ENCODE measurements around the gene TPRG1L. TPM values are rescaled to one million over a fixed set of nuclear protein-coding genes. Genes with fewer than 3 reads are reported as not detected.
A peak's percentile ranks its signal among the peaks of the same experiment; 100 is the strongest.

Gene TPRG1L
- total RNA-seq, 2 experiments from 2014 or later: 9.2 to 10.4 TPM

DNA sequence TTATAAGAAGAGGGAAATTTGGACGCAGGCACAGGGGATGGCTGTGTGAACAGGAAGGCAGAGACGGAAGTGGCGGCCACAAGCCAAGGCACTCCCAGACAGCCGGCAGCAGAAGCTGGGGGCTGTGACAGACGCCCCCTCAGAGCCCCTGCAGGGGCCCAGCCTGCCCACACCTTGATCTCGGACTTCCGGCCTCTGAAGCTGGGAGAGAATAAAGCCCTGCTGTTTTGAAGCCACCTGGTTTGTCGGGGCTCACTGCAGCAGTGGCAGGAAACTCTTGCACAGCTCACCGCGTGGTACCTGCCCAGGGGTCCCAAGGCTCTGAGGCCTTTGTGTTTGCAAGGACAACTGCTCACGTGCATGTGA, 27.2 kb upstream of the TPRG1L start:
- no peak overlapping the region for H3K4me3 Mint-ChIP-seq
- H3K27me3 Mint-ChIP-seq: no peaks in the 10 kb centered on the region
- H3K4me1 Mint-ChIP-seq (ENCODE audit: low read depth): peaks cover 13% of the 10 kb centered on the region
- intact Hi-C loops (cut with micrococcal nuclease): no loop called here
- no peaks in the 10 kb centered on the region for H3K36me3 Mint-ChIP-seq
- peak; percentile 19 for DNase-seq
- H3K27ac Mint-ChIP-seq: no peak overlapping the region
- H3K9me3 Mint-ChIP-seq: no peaks in the 10 kb centered on the region
- POLR2A ChIA-PET: no interaction called here
- CTCF ChIA-PET: interaction anchor here (1.1 to 1.2 kb wide), 2 partner anchors 21 to 106 kb away, joined by 3 read pairs; no protein-coding TSS in a partner anchor

DNA sequence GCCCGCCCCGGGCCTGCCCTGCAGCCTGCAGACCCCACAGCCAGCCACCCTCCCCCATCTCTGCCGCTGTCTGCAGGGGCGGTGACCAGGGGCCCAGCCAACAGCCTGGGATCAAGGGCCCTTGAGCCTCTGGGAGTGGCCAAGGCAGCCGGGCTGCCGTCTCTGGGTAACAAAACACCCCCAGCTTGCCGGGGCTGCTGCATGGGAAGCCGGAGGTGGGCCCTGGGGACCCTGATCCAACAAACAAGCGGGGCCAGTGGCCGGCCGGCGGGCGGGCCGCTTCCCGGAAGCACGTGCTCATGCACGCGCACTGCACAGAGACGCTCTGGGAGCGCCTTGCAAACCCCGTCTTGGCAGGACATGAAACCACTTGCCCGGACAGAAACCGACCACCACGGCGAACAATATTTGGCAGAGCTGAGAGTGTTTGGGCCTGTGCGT, 26.7 kb upstream of the TPRG1L start:
- CTCF ChIA-PET: interaction anchor here (1.1 to 1.2 kb wide), 2 partner anchors 21 to 107 kb away, joined by 3 read pairs; no protein-coding TSS in a partner anchor
- H3K27ac Mint-ChIP-seq: no peak overlapping the region
- DNase-seq: no peak
- H3K27me3 Mint-ChIP-seq: no peaks in the 10 kb centered on the region
- POLR2A ChIA-PET: no interaction called here
- H3K36me3 Mint-ChIP-seq: no peaks in the 10 kb centered on the region
- H3K9me3 Mint-ChIP-seq: no peaks in the 10 kb centered on the region
- no peak overlapping the region for H3K4me3 Mint-ChIP-seq
- intact Hi-C loops (cut with micrococcal nuclease): no loop called here
- H3K4me1 Mint-ChIP-seq (ENCODE audit: low read depth): peaks cover 13% of the 10 kb centered on the region

DNA sequence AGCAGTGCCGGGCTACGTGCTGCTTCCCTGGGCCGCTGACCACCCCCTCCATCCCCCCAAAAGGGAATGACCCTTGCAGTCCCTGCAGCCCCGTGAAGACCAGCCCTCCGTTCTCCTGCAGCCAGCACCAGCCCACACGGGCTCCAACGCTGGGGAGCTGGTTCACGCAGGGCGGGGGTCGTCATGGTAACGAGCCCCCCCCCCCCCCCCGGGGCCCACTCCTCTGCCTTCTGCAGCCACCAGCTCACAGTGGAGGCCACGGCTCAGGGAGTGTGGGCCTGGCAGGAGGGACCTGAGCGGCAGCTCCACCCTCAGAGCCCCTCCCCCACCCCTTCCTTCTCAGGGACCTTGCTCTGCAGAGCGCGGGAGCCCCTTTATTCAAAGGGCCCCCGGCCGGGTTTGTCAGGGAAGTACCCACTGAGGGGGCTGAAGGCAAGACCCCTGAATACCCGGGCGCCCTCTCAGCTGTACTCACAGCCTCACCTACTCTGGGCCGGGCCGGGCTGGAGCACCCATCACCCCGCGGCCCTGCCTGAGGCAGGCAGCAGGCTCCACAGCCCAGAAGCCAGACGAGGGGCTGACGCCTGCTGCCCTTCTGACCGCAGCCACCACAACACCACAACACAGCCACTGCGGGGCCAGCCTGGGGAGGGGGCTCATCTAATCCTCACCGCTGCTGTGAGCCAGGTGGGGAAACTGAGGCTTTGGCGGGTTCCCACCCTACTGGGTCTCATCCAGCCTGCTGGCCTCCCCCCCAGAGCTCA, 26.1 kb upstream of the TPRG1L start:
- ChIA-PET POLR2A (no interaction called here), CTCF (interaction anchor here (1.1 kb wide), 1 partner anchor 20 kb away, joined by 3 read pairs; no protein-coding TSS in a partner anchor)
- H3K4me3 Mint-ChIP-seq: no peak overlapping the region
- H3K9me3 Mint-ChIP-seq: no peaks in the 10 kb centered on the region
- H3K27ac Mint-ChIP-seq: no peak overlapping the region
- intact Hi-C loops (cut with micrococcal nuclease): no loop called here
- H3K27me3 Mint-ChIP-seq: no peaks in the 10 kb centered on the region
- peaks cover 13% of the 10 kb centered on the region for H3K4me1 Mint-ChIP-seq (ENCODE audit: low read depth)
- no peaks in the 10 kb centered on the region for H3K36me3 Mint-ChIP-seq
- DNase-seq: no peak

DNA sequence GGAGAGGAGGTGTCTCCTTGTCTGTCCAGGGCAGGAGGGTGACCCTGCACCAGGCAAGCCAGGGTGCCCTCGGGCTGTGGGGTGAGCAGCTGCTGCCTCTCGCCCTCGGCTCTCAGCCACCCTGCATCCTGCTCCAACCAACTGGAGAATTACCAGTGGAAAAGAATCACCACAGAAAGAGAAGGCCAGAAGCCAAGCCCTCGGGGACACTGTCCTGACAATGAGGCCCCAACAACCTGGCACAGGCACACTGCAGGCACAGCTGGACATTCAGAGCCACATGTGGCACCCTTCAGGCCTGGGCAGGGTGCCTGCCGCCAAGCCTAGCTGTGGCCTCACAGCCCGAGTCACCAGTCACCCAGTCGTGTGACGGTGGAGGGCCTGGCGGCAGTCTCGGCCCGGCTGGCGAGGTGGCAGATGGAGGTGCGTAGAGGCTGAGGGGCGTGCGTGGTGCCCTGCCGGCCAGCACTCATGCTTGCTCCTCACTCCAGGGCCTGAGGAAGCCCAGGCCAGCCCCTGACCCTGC, 25.5 kb upstream of the TPRG1L start:
- Mint-ChIP-seq H3K36me3 (no peaks in the 10 kb centered on the region), H3K27ac (no peak overlapping the region), H3K4me1 (ENCODE audit: low read depth) (peaks cover 13% of the 10 kb centered on the region), H3K9me3 (no peaks in the 10 kb centered on the region), H3K4me3 (no peak overlapping the region), H3K27me3 (no peaks in the 10 kb centered on the region)
- ChIA-PET POLR2A (no interaction called here), CTCF (interaction anchor here (0.8 kb wide), 1 partner anchor 21 kb away, joined by 3 read pairs; no protein-coding TSS in a partner anchor)
- DNase-seq: no peak
- intact Hi-C loops (cut with micrococcal nuclease): no loop called here

DNA sequence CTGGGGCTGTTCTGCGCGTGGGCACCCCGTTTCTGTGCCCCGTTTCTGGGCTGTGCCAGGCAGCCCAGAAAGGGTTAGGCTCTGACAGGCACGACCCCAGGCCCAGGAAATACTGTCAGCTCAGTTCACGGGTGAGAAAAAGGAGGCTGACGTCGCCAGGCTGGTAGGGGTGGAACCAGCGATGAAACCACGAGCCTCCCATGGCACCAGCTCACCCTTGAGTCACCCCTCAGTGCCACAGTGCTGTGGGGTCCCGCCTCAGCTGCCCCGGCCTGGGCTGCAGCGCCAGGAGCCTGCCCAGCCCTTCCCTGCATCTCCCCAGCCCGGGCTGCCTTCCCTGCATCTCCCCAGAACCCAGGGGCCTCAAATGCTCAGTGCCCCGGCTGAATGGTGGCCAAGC, 25.0 kb upstream of the TPRG1L start:
- Mint-ChIP-seq H3K4me1 (ENCODE audit: low read depth) (peaks cover 13% of the 10 kb centered on the region), H3K36me3 (no peaks in the 10 kb centered on the region), H3K4me3 (no peak overlapping the region), H3K27ac (no peak overlapping the region), H3K9me3 (no peaks in the 10 kb centered on the region), H3K27me3 (no peaks in the 10 kb centered on the region)
- POLR2A ChIA-PET: no interaction called here
- CTCF ChIA-PET: interaction anchor here (0.8 kb wide), 1 partner anchor 21 kb away, joined by 3 read pairs; no protein-coding TSS in a partner anchor
- no peak for DNase-seq
- intact Hi-C loops (cut with micrococcal nuclease): no loop called here

DNA sequence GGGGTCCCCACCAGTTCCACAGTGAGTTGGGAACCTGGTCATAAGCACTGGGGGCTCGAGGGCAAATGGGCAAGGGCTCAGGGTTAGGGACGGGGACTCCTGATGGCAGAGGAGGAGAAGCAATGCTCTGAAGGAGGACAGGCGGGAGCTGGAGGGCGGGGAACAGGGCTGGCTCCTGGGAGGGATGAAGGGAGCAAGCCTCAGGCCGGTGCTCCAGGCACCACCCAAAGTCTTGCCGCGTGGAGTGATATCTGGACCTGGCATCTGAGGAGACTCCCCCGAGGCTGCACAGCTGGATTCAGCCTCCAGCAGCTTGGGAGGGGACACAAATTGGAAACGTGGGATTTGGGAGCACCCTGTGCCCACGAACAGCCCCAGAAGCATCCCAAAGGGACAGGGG, 24.5 kb upstream of the TPRG1L start:
- Mint-ChIP-seq H3K4me1 (ENCODE audit: low read depth) (peaks cover 13% of the 10 kb centered on the region), H3K4me3 (no peak overlapping the region), H3K36me3 (no peaks in the 10 kb centered on the region), H3K27ac (no peak overlapping the region), H3K27me3 (no peaks in the 10 kb centered on the region), H3K9me3 (no peaks in the 10 kb centered on the region)
- intact Hi-C loops (cut with micrococcal nuclease): no loop called here
- no peak for DNase-seq
- ChIA-PET CTCF (no interaction called here), POLR2A (no interaction called here)

DNA sequence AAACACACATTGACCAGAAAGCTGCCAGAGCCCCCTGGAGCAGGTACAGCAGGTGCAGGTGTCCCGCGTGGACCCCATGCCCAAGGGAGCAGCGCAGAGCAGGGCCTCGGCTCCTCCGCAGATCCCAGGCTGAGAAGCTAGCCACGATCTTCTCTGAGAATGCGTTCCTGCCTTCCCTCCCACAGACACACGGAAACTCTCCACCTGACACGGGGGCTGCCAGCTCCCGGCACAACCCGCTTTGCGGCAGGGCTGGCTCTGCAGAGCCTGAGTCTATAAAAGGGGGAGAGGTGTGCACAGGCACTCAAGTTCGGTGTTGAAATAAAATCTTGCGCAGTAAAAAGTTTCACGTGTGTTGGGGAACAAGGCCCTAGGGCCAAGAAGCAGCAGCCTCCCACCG, 23.1 kb upstream of the TPRG1L start:
- no peaks in the 10 kb centered on the region for H3K27me3 Mint-ChIP-seq
- no peak overlapping the region for H3K27ac Mint-ChIP-seq
- ChIA-PET CTCF (interaction anchor here (1.3 kb wide), 1 partner anchor 17 kb away, joined by 4 read pairs; no protein-coding TSS in a partner anchor), POLR2A (no interaction called here)
- no peaks in the 10 kb centered on the region for H3K36me3 Mint-ChIP-seq
- intact Hi-C loops (cut with micrococcal nuclease): no loop called here
- DNase-seq: no peak
- no peak overlapping the region for H3K4me3 Mint-ChIP-seq
- no peaks in the 10 kb centered on the region for H3K9me3 Mint-ChIP-seq
- peaks cover 13% of the 10 kb centered on the region for H3K4me1 Mint-ChIP-seq (ENCODE audit: low read depth)

DNA sequence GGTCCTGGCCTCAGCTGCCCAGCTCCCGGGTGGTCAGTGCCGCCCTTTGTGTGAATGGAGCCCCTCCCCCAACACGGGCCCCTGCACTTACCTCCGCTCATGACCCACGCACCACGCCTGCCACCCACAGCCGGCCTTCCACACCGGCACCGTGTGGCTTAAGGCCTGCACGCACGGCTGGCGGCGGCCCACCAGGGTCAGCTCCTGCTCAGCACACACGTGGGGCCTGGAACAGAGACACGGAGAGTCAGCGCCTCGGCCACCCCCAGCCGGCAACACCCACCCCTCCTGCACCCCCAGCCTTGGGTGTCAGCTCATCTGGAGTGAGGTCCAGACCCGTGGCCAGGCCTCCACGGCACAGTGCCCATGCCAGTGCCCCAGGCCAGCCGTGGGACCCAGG, 22.4 kb upstream of the TPRG1L start:
- H3K27me3 Mint-ChIP-seq: no peaks in the 10 kb centered on the region
- ChIA-PET POLR2A (no interaction called here), CTCF (interaction anchor here (1.3 kb wide), 1 partner anchor 17 kb away, joined by 4 read pairs; no protein-coding TSS in a partner anchor)
- DNase-seq: no peak
- H3K36me3 Mint-ChIP-seq: no peaks in the 10 kb centered on the region
- intact Hi-C loops (cut with micrococcal nuclease): no loop called here
- H3K4me3 Mint-ChIP-seq: no peak overlapping the region
- H3K4me1 Mint-ChIP-seq (ENCODE audit: low read depth): peaks cover 9% of the 10 kb centered on the region
- no peak overlapping the region for H3K27ac Mint-ChIP-seq
- H3K9me3 Mint-ChIP-seq: no peaks in the 10 kb centered on the region

DNA sequence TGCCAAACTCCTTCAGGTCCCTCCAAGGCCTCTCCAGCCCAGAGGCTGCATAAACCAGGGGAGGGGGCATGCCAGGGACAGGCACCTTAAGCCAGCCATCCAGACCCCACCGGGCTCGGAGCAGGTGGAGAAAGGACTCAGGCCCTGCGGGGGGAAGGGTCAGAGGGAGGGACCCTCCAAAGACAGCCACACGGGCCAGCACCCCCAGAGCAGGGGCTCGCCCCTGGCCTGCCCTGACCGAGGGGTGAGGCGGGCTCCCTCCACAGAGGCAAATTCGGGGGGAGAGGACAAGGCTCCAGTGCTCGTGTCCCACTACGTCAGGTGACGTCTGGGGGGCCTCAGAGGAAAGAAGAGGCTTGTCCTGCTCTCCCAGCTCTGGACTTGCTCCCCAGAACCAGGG, 21.7 kb upstream of the TPRG1L start:
- H3K4me1 Mint-ChIP-seq (ENCODE audit: low read depth): peaks cover 3% of the 10 kb centered on the region
- no peaks in the 10 kb centered on the region for H3K27me3 Mint-ChIP-seq
- DNase-seq: no peak
- no peak overlapping the region for H3K4me3 Mint-ChIP-seq
- no peaks in the 10 kb centered on the region for H3K9me3 Mint-ChIP-seq
- H3K27ac Mint-ChIP-seq: no peak overlapping the region
- POLR2A ChIA-PET: no interaction called here
- CTCF ChIA-PET: interaction anchor here (1.3 kb wide), 1 partner anchor 150 kb away, joined by 4 read pairs; no protein-coding TSS in a partner anchor
- intact Hi-C loops (cut with micrococcal nuclease): no loop called here
- H3K36me3 Mint-ChIP-seq: no peaks in the 10 kb centered on the region

DNA sequence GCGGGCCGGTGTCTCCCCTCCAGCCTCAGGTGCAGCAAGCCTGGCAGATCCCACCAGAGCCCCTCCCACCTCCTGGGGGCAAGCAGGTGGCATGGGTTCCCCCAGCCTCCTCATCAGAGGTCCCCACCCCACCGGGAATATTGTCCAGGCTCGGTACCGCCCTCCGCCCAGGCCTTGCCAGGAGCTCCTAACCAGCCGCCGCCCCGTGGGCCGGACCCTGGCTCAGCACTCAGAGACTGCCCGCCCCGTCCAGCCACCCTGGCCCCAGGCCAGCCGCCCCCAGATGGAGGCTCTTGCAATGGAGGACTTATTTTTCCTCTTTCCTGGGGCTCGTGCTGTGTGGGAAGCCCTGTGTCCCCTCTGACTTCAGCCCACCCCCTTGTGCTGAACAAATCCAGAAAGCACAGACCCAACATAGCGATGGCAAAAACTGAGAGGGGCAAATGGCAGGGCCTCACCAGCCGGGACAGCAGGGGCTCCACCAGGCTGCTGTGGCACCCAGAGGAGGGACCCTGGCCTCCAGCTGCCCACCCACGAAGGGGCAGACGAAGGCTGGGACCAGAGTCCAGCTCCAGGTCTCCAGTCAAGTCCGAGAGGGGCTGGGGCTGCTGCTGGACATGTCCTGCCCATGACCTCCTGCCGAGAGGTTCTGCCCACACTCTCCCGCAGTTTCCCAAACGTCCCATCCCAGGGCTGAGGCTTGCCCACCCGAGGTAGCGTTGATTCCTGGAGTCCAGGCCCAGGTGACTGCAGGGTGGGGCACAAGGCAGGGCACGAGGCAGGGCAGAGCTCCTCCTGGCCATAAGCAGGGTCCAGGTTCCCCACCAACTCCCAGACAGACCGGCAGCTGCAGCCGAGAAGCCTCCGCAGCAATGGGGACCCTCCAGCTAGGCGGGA, 21.0 kb upstream of the TPRG1L start:
- Mint-ChIP-seq H3K27ac (no peak overlapping the region), H3K27me3 (peaks cover 4% of the 10 kb centered on the region), H3K9me3 (no peaks in the 10 kb centered on the region), H3K4me3 (no peak overlapping the region), H3K4me1 (ENCODE audit: low read depth) (no peaks in the 10 kb centered on the region), H3K36me3 (no peaks in the 10 kb centered on the region)
- intact Hi-C loops (cut with micrococcal nuclease): no loop called here
- CTCF ChIA-PET: interaction anchor here (1.3 kb wide), 1 partner anchor 151 kb away, joined by 4 read pairs; no protein-coding TSS in a partner anchor
- no peak for DNase-seq
- POLR2A ChIA-PET: no interaction called here

DNA sequence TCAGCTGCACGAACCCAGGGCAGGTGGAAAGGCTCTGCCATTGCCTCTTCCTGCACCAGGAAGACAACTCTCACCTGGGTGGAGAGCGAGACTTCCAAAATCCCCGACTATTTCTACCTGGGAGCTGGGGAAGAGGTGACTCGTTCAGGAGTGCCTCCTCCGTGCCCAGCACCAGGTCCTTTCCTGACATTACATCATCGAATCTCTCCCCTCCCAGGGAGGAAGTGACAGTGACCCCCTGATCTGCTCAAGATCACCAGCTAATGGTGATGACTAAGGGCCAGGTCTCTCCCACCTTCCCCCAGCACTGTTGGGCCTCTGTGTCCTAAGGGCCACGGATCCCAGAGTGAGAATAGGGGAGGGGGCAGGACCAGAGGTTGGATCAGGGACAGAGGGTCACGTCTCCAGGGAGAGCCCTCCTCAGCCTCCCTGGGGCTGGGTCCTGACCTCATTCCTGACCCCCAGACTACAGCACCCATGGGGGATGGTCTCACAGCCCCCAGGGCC, 20.3 kb upstream of the TPRG1L start:
- H3K4me3 Mint-ChIP-seq: no peak overlapping the region
- no peaks in the 10 kb centered on the region for H3K4me1 Mint-ChIP-seq (ENCODE audit: low read depth)
- no peaks in the 10 kb centered on the region for H3K9me3 Mint-ChIP-seq
- ChIA-PET CTCF (interaction anchor here (1.3 kb wide), 1 partner anchor 151 kb away, joined by 4 read pairs; no protein-coding TSS in a partner anchor), POLR2A (no interaction called here)
- H3K36me3 Mint-ChIP-seq: no peaks in the 10 kb centered on the region
- H3K27me3 Mint-ChIP-seq: peaks cover 7% of the 10 kb centered on the region
- intact Hi-C loops (cut with micrococcal nuclease): no loop called here
- no peak overlapping the region for H3K27ac Mint-ChIP-seq
- DNase-seq: no peak

Data from activated CD4-positive, alpha-beta memory T cell treated with anti-CD3 and anti-CD28 coated beads for 36 hours (primary cell).